Activated CD4-positive, alpha-beta T cell treated with anti-CD3 and anti-CD28 coated beads, Interleukin-2, amount 50 U/mL, for 24 hours (primary cell): ENCODE data around the gene TCF25.
A peak's percentile ranks its signal among the peaks of the same experiment; 100 is the strongest.
"Not testable (repeated sequence)": the region's sequence is repeated elsewhere in the genome, so short reads cannot be mapped to it uniquely, and the experiment has no call there.

Experiments used
- DNase-seq, 2 donors: peaks; one replicate each; pipeline ENCODE4 v3.0.0-alpha.2; 2020; ENCODE audit warnings: low read depth in 1 of 2, low spot score in 1 of 2

The TCF25 gene, protein sequence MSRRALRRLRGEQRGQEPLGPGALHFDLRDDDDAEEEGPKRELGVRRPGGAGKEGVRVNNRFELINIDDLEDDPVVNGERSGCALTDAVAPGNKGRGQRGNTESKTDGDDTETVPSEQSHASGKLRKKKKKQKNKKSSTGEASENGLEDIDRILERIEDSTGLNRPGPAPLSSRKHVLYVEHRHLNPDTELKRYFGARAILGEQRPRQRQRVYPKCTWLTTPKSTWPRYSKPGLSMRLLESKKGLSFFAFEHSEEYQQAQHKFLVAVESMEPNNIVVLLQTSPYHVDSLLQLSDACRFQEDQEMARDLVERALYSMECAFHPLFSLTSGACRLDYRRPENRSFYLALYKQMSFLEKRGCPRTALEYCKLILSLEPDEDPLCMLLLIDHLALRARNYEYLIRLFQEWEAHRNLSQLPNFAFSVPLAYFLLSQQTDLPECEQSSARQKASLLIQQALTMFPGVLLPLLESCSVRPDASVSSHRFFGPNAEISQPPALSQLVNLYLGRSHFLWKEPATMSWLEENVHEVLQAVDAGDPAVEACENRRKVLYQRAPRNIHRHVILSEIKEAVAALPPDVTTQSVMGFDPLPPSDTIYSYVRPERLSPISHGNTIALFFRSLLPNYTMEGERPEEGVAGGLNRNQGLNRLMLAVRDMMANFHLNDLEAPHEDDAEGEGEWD

DNA sequence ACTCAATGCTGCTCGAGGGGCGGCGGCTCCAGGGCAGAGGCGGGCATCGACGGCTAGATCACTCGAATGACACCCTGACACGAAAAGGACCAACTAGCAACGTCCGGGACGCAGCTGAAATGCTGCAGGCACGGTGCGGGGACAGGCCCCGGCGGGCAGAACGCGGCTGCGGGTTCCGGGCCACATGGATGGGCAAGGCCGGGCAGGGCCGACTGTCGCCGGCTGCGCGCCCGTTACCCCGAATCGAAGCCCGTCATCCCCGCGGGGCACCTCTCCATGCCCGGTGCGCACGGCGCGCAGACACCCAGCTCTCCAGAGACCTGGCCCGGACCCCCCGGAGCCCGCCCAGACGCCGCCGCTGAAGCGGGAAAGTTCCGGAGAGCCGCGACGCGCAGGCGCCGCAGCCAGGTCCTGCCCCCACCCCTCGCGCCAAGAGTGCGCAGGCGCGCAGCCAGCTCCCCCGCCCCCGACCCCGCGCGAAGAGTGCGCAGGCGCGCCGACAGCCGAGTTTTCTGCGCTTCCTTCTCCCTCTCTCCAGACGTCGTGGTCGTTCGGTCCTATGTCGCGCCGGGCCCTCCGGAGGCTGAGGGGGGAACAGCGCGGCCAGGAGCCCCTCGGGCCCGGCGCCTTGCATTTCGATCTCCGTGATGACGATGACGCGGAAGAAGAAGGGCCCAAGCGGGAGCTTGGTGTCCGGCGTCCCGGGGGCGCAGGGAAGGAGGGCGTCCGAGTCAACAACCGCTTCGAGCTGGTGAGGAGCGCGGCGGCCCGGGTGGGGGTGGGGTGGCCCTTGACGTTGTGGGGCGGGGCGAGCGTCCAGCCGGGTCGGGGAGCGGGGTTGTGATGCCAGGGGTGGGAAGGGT, at the start of gene TCF25:
Gene TCF25 (plus strand): TSS at position 484 of the 863 bp plus-strand sequence. CDS start 76 bp downstream, at position 560.
- peak; percentile 78 to 79 for DNase-seq

DNA sequence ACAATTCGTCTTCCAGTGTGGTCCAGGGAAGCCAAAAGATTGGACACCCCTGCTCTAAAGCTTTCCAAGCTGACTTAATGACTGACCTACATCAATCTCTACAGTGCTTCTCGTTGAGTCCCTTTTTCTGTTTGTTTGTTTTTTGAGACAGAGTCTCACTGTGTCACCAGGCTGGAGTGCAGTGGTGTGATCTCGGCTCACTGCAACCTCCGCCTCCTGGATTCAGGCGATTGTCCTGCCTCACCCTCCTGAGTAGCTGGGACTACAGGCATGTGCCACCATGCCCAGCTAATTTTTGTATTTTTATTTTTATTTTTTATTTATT, 49.6 kb upstream of the TCF25 start:
- not testable (repeated sequence) for DNase-seq

DNA sequence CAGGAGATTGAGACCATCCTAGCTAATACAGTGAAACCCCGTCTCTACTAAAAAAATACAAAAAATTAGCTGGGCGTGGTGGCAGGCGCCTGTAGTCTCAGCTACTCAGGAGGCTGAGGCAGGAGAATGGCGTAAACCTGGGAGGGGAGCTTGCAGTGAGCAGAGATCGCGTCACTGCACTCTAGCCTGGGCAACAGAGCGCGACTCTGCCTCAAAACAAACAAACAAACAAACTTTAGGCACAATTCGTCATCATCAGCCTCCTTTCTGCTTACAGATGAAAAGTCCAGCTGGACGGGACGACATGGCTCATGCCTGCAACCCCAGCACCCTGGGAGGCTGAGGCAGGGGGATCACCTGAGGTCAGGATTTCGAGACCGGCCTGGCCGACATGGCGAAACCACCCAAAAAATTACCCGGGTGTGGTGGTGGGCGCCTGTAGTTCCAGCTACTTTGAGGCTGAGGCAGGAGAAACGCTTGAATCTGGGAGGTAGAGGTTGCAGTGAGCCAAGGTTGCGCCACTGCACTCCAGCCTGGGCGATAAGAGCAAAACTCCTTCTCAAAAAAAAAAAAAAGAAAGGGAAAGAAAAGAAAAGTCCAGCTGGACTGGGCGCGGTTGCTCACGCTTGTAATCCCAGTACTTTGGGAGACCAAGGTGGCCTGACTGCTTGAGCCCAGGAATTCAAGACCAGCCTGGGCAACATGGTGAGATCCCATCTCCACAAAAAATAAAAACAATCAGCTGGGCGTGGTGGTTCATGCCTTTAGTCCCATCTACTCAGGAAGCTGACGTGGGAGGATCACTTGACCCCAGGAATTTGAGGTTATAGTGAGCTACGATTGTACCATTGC, 46.6 kb upstream of the TCF25 start:
- no peak for DNase-seq

DNA sequence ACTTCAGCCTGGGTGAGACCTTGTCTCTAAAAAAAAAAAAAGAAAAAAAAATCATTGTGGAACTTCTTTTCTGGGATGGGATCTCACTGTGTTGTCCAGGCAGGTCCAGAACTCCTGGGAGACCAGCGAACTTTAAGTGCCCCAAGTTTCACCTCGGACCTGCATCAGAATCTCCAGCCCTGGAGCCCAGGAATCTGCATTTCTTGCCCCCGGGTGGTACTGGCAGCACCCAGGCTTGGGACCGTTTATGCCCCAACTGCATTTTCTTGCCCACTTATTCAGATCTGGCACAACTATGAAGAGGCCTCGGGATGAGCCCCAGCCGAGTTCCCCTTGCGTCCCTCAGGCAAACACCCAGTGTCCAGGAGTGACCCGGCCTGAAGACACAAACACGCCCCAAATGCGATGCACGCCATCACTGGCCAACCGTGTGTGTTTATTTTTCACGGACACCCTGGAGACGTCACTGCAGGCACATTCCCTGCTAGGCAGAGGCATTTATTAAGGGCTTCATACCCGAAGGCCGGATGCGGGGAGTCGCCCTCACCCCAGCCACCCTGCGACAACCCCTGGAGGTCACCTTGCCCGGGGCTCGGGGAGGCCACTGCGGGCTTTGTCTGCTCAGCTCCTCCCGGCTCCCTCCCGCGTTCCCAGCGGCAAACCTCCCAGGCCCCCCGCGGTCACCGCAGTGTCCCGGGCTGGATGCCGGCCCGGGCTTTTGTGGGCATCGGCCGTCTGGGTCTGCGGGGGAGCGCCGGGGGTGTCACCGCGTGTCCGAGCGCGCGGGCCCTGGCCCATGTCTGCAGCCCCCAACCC, 45.8 kb upstream of the TCF25 start:
- no peak for DNase-seq

DNA sequence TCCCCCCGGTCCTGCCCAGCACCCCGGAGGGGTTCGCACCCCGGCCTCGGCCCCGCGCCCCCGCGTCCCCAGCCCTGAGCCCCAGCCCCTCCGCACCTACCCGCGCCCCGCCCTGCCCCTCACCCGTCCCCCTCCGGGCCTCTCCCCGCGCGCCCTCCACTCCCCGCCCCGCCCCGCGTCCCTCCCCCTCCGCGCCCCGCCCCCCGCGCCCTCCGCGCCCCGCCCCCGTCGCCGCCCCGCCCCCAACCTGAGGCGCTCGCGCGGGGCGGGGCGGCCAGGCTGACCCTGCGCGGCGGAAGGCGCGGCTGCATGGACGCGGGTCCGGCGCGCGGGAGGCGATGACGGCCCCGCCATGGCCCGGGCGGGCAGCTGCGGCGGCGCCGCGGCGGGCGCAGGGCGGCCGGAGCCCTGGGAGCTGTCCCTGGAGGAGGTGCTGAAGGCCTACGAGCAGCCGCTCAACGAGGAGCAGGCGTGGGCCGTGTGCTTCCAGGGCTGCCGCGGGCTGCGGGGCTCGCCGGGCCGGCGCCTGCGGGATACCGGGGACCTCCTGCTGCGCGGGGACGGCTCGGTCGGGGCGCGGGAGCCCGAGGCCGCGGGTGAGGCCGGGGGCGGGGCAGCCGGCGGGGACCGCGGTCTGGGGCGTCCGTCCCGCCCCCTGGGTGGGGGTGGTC, 45.1 kb upstream of the TCF25 start, which contains the start of gene SPIRE2:
Gene SPIRE2 (plus strand): TSS at position 277 of the 671 bp plus-strand sequence. CDS start 76 bp downstream, at position 353.
- DNase-seq = peak; percentile 27 to 41

DNA sequence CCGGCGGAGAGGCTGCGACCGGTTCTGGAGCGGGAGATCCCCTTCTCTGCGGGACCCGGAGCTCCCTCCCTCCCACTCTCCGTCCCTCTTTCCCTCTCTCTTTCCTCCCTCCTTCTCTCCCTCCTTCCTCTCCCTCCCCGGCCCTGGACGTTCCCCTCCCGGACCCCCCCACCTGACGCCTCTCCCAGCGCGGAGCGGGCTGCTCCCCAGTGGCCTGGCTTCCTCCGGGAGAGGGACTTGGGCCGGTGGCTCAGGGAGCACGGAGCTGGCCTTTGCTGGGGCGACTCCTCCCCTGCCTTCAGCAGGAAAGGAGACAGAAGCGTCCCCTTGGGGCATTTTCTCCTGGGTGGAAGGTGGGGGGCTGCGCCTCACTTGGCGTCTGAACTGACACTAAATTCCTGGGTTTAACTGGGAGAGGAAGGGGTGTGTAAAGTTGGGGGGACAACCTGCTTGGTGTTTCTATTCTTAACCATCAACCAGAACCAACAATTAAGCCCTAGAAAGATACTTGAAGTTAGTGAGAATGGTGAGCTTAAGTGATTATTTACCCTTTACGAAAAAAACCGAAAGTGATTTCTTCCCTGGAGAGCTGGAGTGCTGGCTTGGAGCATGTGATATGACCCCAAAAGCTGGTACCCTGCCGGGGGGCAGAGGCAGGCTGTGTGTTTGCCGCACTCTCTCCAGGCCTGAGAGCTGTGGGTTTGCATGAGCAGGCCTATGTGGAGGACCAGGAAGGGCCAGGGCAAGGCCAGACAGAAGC, 44.3 kb upstream of the TCF25 start:
- DNase-seq = no peak

DNA sequence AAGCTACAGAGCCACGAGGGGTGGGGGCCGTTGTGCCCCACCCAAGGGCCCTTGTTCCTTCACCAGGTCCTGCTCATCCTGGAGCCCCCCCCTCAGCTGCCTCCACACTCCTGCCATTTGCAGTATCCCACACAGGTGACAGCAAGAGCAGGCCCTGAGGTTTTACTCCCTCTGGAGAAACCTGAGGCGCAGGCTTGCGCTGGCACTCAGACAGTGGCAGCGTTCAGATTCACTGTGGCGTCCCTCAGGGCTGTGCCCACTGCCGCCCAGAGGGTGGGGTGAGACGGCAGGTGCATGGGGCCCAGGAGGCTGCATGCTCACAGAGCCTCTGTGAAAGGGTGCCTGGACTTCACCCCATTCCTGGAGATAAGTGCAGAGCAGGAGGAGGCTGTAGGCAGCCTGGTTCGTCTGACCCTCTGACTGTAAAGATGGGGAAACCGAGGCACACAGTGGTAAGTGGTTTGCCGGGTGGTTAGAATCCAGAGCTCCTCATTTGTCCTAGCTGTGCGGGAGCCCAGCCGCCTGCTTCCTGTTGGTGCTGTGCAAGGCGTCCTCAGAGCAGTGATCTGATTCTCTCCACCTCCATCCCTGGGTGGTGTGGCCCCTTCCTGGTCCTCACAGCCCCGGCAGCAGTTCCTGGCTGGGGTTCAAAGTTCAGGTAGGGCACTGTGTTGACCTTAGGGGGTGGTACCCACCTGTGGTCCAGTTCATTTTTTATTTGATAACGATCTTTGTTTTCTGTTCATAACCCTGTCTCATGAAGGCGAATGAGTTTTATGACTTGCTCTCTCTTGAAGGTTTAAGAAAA, 43.6 kb upstream of the TCF25 start:
- no peak for DNase-seq

DNA sequence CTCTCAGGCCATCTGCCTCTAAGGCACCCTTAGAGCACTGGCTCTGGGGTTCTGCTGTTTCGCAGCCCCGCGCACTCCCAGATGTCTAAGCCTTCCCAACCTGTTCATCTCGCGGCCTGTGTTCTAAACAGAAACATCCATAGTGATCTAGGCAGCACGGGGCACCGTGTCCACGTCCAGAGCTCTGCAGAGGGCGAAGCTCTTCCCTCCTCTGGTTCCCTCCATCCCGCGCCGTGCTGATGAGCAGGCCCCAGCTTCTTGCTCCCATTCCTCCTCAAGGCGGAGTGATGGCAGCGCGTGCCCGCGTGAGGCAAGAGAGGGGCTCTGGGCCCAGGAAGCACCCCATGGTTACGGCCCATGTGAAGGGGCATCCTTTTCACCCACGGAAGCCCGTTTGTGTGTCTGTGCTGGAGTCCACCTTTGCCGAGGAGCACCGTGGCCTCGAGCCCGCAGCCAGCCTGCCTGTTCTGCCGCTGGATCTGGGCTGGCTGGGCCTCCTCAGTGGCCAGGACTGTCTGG, 41.5 kb upstream of the TCF25 start:
- no peak for DNase-seq

DNA sequence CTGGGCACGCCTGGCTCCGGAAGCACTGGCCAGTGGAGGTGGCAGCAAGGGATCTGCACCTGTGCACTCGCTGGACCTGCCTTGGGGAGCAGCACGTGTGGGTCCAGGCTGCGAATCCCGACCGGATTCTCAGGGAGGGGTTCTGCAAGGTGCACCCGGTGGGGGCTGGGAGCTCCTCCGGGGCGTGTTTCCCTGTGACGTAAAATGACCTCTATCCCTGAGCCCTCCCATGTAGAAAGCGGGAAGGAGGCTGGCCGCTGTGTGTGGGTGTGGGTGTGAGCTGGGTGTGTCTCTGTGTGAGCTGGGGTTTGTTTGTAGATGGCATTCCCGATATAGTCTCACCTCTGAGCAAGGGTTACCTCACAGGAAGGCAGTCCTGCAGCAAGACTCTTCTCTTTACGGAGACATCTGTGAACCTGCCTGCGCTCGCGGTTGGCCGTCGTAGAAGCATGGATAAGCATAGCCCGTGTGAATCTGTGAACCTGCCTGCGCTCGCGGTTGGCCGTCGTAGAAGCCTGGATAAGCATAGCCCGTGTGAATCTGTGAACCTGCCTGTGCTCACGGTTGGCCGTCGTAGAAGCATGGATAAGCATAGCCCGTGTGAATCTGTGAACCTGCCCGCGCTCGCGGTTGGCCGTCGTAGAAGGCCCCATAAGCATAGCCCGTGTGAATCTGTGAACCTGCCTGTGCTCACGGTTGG, 39.6 kb upstream of the TCF25 start:
- not testable (repeated sequence) for DNase-seq

DNA sequence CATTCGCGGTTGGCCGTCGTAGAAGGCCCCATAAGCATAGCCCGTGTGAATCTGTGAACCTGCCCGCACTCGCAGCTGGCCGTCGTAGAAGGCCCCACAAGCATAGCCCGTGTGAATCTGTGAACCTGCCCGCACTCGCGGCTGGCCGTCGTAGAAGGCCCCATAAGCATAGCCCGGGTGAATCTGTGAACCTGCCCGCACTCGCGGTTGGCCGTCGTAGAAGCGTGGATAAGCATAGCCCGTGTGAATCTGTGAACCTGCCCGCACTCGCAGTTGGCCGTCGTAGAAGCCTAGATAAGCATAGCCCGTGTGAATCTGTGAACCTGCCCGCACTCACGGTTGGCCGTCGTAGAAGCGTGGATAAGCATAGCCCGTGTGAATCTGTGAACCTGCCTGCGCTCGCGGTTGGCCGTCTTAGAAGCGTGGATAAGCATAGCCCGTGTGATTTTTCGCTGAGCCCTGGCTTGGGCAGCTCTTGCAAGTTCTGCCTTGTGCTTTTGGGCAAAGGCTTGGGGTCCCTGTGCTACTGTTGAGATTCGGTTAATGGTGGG, 38.5 kb upstream of the TCF25 start:
- not testable (repeated sequence) for DNase-seq

DNA sequence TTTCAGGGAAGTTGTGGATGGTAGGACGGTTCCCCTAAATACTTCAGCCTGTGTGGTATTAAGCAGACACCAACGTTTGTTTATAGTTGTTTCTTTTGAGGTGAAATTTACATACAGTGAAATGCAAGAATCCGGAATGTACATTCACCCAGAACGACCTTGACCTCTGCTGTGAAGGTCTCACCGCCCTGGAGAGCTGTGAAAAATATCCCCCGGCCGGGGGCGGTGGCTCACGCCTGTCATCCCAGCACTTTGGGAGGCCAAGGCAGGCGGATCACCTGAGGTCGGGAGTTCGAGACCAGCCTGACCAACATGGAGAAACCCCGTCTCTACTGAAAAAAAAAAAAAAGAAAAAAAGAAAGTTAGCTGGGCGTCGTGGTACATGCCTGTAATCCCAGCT, 36.9 kb upstream of the TCF25 start:
- DNase-seq = not testable (repeated sequence)

DNA sequence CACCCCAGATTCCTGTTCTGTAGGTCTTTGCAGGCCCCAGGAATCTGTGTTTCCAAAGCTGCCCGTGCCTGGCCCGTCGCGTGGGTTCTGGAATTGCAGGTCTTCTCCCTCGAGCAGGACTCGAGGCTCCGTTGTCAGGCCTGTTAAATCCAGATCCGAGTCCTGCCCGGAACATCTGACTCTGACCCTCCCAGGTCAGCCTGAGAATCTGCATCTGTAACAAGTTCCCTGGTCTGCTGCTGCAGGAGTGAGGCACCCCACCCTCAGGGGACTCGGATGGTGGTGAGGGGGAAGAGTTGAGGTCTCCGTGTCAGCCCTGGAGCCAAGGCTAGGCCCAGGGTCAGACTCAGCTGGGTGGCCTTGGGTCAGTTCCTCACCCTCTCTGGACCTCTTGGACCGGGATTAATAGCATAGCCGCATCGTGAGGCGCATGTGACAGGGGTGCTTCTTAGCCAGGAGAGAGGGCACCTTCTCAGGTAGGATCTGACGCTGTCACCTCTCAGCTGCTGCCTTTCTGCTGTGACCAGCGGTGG, 36.3 kb upstream of the TCF25 start:
- DNase-seq = no peak

DNA sequence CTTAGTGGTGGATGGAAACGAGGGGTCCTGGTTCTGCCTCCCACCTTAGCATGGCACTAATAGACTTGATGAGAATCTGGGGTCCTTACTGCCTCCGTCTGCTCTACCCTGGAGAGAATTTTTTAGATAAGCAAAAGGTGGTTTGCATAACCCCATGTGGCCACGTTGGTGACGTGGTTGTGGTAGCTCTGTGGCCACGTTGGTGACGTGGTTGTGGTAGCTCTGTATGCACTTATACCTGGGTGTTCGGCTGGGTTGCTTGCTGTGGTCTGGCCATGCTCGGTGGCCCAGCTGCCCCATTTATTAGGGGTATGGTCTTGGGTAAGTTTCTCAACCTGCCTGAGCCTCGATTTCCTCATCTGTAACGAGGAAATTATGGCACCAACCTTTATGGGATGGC, 32.1 kb upstream of the TCF25 start:
- no peak for DNase-seq

DNA sequence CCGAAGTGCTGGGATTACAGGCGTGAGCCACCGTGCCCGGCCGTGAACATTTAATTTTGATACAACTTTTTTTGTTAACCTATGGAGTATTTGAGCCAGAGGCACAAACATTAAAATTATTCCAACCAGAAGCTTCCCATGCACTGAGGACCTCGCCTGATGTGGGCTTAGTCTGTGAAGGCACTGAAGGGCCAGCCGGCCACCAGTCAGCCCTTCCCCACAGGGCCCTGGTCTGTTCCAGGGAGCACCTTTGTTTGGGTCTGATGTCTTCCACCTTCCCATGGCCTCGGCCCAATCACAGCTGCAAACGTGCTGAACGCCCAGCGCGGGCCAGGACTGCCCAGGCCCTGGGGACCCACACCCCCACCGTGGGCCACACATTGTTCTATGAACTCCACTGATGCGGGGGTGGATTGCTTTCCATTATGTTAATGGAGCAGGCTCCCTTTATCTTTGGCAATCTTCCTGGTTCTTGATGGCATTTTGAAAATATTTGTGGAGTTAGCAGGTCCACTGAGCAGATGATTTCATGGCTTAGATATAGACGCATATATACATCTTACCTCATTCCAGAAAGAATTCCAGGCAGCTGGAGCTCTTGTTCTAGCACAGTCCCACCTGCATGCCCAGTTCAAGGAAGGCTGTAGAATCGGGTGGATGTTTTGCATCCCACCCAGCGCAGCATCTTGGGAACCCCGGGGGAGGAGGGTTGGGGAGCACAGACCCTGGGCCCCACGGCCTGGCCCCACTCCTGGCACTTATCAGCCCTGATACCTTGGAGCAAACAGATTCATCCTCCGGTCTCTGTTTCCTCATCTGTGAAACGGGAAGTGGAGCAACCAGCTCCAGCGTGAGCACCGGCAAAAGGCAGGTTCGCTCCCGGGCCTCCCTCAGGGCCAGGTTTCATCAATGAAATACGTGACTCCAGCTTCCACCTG, 30.7 kb upstream of the TCF25 start:
- no peak for DNase-seq
